HG03060 (cell line): Measurements from ENCODE around the gene ABHD4.
A peak's percentile ranks its signal among the peaks of the same experiment; 100 is the strongest.
"Not testable (repeated sequence)": the region's sequence is repeated elsewhere in the genome, so short reads cannot be mapped to it uniquely, and the experiment has no call there.

Experiments
- ATAC-seq: cut with Tn5 transposase; IDR thresholded peaks from one replicate; pipeline ENCODE4 v1.9.1; 2021; ENCODE audit warnings: low read depth, moderate number of reproducible peaks; ENCODE audit not compliant: unreplicated experiment

ABHD4 gene

DNA sequence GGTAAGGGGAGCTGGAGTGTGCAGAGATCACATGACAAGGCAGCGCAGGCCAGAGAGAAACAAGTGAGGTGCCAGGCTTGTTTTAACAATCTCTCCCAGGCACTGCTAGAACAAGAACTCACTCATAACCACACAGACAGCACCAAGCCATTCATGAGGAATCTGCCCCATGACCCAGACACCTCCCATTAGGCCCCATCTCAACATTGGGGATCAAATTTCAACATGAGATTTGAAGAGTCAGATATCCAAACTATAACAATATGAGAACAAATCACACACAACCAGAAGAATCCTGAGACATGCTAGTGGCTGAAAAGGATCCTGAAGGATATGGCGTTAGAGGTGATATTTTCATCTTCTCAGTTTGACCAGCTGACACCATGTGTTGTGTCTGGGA, 24.2 kb downstream of the ABHD4 start:
- ATAC-seq = no peak

DNA sequence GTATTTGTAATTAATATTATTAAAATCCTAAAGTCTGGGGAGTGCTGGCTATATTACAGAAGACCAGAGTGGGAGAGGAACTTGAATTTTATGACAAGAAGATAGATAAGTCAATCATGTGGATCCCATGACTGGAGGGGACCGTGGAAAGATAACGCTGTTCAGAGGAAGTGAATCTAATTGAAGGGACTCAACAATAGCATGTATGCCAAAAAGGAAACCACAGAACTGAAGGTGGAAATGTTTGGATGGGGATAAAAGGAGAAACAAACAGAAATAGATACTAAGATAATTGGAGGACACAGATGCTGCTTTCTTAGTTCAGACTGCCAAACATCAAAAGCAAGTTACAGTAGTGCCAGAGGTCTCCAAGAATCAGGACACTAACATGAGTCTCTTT, 24.9 kb downstream of the ABHD4 start:
- no peak for ATAC-seq

DNA sequence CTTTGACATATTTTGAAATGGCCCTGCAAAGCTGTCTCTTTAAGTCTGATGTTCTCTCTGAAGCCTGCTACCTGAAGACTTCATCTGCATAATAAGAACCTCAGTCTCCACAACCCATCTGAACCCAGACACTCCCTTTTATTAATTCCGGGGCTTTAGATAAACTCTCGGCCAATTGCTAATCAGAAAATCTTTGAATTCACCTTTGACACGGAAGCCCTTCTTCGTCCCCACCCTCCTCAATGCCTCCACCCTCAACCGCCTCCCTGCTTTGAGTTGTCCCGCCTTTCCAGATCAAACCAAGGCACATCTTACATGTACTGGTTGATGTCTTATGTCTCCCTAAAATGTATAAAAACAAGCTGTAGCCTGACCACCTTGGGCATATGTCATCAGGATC, 28.5 kb downstream of the ABHD4 start:
- ATAC-seq = no peak

DNA sequence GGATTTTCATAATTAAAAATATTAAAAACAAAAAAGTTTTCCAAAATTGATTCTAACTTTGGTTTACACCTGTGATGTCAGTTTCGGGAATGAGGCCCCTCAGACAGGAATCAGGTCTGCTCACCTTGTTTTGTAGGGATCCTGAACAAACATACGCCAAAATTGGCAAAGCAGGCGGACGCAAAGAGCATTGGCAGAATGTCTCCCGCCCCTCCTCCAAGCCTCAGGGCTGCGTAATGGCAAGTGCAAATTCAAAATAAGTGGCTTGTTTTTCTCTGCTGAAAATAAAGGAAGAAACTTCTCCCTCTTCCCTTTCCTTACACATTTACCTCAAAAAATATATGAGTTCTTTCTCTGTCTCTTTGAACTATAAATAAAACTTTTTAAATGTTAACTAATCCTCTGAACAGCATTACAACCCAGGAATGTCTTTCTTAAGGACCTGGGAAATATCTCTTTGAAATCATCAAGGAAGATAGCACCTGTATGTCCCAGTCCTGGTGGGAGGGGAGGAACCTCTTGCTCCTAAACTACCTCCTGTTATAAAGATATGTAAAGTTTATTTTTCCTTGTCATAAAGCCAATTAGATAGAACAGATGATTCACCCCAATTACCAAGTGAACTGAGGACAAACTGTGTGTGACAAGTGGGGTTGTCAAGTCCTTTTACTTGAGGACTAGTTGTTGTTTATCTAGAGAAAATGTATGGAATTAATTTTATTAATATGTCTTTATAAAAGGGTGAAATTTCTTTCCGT, 29.6 kb downstream of the ABHD4 start:
- ATAC-seq = no peak

DNA sequence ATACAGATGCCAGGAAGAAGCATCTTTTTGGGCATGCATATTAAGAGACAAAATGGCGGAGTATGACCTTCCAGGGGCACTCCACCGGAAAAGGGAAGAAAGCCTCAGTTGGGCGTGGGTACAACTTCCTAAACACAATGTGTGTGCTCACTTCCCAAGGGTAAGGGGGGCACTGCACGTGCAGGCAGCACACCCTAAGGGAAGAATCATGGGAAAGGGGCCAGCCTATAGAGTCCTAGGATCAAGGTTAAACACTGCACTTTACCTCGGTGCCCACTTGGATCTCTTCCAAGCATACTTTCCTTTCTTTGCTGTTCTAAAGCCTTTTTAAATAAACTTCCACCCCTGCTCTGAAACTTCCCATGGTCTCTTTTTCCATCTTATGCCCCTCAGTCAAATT, 31.3 kb downstream of the ABHD4 start:
- ATAC-seq = no peak

DNA sequence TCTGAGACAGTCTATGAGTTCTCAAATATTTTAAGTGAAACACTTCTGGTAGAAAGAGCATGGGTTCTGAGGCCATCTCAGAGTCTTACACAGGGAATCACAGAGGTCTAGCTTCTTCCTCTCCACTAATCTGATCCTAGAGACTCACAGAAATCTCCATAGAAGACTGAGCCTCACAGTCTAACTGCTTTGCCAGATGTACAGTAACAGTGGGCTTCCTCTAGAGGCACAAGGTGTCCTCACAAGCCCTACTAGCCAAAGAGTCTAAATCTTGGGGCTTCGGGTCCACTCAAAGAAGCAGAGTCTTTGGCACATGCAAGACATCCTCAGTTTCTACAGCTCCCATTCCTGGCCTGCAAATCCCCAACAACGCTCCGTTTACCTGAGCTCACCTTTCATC, 32.0 kb downstream of the ABHD4 start:
- no peak for ATAC-seq

DNA sequence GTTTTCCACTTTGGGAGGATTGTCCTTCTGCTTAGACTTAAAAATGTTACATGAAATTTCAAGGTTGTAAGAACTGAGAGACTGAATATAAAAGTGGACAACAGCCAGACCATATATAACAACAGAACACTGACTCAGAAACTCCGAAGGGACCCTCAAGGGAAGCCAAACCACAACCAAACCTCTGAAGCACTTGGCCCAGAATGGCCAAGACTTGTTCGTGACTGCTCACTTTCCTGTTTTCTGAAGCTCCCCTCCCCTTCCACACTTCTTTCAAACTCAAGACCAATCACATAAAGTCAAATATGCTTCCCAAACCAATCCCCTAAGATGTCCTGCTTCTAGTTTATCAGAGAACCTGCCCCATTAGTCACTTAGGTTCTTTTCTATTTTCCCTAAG, 32.4 kb downstream of the ABHD4 start:
- ATAC-seq = no peak

DNA sequence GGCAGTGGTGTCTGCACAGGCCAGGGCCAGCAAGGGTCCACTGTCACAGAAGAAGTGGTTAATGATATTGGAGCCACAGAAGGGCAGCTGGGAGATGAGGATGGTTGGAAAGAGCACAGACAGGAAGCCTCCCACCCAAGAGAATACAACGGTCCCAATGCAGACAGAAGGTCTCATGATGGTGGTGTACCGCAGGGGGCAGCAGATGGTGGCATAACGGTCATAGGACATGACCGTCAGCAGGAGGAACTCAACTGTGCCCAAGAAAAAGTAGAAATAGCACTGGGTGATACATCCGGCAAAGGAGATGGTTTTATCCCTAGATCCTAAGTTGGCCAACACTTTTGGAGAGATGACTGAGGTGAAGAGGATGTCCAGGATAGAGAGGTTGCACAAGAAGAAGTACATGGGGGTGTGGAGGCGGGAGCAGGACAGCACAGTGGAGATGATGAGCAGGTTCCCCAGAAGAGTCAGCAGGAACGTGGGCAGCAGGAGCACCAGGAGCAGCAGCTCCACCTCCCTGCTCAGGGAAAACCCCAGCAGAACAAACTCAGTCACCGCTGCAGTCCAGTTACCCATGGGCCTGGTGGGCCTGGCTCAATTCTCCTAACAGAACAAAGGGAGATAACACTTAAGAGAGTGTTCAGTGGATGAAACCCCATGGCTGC, 36.3 kb downstream of the ABHD4 start:
- ATAC-seq = no peak

DNA sequence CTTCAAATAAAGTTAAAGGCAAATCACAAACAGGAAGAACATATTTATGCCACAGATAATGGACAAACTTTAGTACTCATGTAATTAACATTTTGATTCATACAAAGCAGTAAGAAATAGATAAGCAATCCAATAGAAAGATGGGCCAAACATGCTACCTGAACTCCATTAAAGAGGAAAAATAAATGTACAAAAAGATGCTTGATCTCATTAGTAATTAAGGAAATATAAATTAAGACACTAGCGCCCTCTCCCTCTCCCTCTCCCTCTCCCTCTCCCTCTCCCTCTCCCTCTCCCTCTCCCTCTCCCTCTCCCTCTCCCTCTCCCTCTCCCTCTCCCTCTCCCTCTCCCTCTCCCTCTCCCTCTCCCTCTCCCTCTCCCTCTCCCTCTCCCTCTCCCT, 37.9 kb downstream of the ABHD4 start:
- not testable (repeated sequence) for ATAC-seq

DNA sequence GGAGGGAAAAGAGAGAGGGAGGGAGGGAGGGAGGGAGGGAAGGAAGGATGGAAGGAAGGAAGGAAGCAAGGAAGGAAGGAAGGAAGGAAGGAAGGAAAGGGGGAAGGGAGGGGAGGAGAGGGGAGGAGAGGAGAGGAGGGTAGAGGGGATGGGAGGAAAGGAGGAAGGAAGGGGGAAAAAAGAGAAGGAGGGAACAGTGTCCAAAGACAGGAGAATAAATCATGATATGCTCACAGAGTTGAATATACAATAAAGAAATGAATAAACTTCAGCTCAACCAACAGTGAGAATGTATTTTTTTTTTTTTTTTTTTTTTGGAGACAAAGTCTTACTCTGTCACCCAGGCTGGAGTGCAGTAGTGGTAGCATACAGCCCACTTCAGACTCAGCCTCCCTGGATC, 42.1 kb downstream of the ABHD4 start:
- no peak for ATAC-seq

DNA sequence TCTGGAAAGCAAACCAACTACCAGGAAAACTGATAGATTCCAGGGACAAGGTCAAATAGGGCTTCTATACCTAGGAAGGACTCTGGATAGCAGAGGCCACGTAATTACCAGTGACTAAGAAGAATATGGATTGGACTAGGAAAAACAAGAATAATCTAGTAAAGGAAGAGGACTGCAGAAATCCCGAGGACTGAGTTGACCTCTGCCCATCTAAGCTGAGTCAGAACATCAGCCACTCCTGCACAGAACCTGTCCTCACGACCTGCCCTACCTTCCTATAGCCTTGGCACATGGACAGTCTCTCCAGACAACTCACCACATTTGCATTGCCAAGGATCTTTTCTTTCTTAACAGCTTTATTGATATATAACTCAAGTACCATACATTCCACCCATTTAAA, 43.7 kb downstream of the ABHD4 start:
- no peak for ATAC-seq

DNA sequence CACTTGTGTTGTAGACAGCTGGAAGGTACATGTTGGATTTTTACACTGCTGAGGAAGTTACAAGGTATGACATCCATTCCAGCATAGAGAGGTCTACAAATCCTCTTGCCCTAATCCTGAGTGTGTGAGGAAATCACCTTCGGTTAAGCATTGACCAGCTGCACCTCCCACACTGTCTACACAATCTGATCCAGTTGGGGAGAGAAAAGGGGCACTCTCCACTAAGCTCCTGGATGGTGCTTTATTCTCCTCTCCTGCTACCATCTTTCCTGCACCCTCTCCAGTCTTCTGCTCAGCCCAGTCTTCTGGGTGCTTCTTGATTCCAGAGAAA, 46.2 kb downstream of the ABHD4 start, which contains the start of gene OR6J1:
TSS of gene OR6J1 (minus strand) at position 48 of the 331 bp plus-strand sequence. CDS start 9,541 bp downstream, outside the sequence.
- ATAC-seq = no peak

DNA sequence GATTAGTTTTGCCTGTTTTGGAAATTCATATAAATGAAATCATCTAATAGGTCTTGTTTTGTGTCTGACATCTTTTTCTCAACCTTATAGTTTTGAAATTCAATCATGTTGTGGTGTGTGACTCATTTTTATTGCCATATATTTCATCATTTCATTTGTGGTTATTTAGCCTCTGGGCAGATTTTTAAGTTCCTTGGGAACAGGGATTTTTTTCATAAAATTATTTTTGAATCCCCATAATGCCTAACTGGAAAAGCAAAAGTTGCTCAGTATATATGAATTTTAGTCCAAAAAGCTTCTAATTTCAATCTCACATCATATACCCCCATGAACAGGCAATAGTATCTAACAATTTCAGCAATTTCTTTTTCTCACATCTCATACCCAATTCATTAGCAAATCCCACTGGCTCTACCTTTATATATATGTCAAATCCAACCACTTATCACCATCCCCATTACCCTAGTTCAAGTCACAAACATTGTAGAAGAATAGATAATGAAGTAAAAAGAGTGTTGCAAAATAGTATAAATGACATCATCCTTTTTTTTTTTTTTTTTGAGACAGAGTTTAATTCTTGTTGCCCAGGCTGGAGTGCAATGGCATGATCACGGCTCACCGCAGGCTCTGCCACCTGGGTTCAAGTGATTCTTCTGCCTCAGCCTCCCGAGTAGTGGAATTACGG, 48.6 kb downstream of the ABHD4 start:
- no peak for ATAC-seq

DNA sequence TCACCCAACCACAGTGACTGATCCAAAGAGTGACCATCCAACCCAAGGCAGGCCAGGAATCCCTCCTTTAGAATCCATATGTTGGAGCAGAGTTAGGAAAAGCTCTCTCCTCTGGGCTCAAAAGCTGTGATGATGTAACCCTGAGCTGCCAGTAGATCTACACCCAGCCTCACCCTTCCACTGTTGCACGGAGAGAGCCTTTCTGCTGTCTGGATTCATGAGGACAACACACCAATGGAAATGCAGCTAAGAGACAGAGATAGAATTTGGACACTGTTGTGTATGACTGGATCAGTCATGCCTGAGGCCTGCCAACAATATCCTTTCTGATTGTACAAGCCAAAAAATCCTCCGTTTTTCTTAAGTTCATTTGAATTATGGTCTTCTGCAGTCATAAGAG, 50.4 kb downstream of the ABHD4 start:
- ATAC-seq = no peak

DNA sequence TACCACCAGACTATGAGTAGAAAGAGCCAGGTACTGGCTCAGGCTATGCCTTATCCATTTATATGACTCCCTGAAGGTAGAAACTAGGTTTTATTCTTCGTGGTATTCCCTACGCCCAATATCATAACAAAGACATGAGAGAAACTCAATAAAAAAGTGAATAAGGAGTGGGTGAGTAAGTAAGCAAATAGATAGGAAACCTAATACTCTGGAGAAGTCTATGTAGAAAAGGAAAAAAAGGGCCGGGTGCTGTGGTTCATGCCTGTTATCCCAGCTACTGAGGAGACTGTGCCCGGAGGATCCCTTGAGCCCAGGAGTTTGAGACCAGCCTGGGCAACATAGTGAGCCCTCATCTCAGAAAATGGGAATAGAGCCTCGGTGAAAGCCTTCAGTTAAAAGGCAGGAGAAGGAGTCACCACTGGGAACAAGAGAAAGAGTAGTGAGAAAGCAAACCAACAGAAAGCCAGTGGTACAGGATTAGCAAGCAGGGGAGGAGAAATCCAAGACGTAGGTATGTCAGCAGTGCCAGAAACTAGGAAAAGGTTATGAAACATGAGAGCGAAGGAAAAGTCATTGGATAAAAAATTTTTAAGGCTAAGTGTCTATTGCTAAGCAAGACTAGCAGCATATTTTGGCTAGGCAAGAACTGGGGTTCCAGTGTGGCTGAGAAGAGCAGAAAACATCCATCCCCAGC, 52.1 kb downstream of the ABHD4 start:
- no peak for ATAC-seq

DNA sequence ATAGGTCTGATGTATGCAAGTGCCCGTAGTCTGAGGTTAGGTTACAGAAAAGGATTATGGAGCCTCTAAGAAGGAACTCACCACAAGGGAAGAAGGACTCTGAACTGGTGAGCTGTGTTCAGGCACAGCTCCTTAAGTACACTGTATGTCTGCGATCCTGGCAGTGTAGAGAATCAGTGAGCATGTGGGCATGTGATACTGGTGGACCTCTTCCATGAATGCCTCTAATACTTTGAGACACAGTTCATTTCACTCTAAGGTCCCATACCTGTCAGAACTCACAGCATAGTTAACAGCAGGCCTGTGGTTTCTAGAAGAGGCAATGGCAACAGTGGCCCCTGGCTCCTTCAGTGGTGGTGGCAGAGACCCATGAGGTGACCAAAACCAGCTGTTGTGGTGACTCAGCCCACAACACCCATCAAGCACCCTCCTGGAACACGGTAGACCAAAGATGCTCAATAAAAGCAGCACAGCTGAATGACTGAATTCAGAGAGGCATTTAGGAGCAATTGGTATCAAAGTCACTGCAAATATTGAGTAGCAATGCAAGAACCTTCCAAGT, 52.9 kb downstream of the ABHD4 start:
- ATAC-seq = peak; percentile 47

DNA sequence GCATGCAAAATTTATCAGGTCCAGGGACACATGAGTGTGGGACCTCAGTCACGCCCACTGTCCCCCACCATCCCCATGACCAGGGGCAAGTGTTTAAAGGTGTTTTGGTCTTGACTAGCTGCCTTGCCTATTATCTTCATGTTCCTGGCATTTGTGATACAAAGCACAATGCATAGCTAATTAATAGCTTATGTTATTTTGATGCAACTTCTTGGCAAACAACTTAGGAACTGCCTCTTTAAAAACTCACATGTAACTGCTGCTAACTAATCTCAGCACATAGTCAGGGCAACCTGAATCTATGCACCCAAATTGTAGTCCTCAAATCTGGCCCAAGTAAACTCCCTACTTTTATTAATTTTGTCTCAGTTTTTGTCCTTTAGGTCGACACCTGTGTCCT, 53.5 kb downstream of the ABHD4 start:
- no peak for ATAC-seq

DNA sequence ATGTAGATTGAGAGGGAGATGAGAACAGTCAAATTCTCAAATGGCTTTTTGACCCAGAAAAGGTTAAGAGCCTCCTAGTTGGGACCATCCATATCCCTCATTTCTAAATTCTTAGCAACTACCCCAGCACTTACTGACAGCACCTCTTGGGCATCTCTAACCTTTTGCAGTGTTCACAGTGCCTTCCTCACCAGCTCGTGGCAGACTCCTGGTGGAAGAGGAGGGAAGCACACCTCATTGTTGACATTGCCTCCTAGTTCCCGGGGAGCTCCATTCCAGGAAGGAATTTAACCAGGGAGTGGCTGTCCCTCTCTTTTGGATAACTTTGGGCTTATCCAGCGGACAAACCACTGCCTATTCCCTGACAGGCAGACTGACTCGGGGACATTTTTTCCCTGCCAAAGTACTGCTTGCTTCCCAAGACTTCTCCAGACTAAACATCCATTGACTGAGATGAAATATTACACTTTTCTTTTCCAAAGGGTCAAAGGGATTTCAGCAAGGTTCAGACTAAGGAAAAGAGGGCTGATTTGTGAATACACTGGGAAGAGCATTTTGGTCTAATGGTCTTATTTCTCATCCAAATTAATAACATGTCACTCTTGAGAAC, 55.0 kb downstream of the ABHD4 start:
- ATAC-seq = no peak

DNA sequence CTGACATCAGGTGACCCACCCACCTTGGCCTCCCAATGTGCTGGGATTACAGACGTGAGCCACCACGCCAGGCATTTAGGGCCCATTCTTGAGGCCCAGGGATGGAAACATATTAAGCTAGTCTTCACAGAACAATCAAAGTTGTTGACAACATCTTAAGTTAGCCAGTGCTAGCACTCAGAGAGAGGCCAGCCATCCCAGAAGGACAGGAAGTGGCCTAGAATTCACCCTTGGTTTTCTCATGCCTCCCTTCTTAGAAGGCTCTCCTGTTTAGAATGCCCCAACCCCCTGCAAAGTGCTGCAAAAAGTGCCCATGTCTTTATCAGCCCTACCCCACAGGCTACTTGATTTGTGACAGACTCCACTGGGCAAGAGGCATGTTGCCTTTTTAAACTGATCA, 58.1 kb downstream of the ABHD4 start:
- ATAC-seq = no peak

DNA sequence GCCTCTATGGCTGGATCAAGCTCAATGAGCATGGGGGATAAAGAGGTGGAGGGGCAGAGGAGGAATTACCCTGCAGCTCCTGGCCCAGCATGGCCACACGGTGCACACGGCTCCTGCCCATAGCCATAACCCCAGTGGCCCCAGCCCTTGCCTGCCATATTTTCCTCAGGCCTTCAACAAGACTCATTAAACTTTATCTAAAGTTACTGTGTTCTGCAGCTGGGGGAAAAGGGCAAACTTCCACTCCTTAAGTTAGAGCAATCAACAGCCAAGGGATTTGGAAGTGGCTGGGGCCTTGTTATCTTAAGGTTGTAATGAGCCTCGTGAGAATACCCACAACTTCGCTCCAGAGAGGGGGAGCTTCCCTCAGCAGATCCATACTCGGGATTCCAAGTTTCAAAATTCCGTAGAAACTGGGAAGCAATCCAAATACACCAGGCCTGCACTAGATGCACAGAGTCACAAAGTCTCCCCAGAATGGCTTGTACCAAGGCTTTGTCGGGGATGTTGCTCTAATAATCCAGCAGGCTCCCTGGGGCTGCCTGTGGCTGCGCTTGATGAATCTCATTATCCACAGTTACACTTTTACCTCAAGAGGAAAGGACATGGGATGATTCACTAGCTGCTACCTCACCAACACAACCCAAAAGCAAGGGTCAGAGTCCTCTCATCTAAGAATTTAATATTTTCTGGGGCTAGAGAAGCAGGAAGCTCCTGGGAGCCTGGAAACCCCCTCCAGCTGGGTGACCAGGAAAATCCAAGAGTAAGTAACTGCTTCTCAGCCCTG, 59.0 kb downstream of the ABHD4 start:
- ATAC-seq = no peak
